Iris pigment epithelial cell (primary cell): Measurements from ENCODE around the gene FAIM2.

Source experiments
- DNase-seq: peaks from one replicate; pipeline ENCODE4 v3.0.0-alpha.2; 2011; ENCODE audit warnings: low read depth

The FAIM2 gene

DNA sequence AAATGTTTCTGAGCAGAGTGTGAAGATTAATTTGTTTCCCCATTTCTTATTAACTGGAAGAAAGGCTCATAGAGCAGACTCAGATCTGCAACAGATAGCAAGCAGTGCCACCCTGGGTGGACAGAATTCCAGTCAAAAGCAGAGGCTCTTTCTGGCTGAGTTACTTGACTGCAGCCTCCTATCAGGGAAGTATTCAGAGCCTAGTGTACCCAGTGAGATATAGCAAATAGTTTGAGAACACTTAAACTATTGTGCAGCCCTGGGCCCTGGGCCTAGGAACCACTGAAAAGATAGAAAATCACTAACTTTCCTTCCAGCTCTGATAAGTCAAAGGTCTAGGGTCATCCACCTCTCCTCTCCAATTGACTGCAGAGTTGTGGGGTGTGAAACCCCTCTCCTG is 35.6 kb upstream of the FAIM2 start:
- DNase-seq, result no peak

DNA sequence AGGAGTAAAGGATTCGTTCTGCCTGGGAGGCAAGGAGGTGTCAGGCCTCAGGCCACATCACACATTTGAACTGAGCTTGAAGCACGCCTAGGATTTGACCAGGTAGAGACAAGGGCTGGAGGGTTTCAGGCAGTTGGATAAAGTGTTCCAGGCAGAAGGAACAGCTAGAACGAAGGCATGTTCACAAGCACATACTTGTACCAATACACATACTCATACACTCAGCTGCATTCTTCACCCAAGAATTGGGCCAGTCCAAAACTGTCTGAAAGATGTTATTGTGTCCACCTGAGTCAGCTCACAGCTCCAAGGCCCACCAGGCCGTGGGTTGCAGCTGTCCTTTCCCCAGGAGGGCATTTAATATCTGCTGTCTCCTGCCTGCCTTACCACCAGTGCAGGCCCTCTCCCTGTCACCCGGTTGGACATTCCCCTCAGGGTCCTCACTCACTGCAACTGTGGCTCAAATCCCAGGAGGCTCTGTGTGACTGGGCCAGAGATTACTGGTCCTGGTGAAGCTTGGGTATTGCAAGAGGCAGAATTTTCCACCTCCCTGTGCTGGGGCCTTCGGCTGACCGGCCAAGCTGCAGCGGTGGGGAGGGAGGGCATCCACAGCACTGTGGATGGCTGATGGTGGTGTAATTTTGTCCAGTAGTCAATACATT is 34.1 kb upstream of the FAIM2 start:
- no peak for DNase-seq

DNA sequence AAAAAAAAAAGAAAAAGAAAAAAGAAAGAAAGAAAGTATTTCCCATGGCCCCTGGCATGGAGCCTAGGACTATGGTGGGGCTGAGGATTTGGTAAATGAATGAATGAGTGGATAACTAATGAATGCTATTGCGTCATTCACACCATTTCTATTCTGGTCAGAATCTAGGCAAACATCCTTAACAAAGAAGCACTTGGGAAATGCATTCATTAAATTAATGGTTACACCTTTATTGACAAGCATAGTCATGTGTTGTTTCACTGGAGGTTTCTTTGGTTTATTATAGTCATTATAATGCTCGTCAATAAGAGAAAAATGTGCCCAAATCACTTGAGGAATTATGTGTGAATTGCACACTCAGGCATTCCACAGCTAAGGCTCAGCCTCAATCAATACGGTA is 33.2 kb upstream of the FAIM2 start:
- no peak for DNase-seq

DNA sequence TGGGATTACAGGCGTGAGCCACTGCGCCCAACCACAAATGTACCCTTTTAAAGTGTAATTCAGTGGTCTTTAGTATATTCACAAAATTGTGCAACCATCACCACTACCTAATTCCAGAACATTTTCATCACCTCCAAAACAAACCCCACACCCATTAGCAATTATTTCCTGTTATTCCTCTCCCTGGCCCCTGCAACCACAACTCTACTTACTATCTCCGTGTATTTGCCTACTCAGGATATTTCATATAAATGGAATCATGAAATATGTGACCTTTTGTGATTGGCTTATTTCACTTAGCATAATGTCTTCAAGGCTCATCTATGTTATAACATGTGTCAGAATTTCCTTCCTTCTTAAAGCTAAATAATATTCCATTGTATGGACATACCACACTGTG is 30.8 kb upstream of the FAIM2 start:
- DNase-seq, result peak; percentile 68

DNA sequence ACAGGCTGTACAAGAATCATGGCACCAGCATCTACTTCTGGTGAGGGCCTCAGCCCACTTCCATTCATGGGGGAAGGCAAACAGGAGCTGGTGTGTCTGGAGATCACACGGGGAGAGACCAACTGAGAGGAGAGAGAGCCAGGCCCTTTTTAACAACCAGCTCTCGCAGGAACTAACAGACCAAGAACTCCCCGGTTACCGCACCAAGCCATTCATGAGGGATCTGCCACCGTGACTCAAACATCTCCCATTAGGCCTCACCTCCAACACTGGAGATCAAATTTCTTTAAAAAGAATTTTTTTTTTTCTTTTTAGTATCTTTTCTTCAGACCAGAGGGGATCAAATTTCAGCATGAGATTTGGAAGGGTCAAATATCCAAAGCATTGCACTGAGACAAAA is 30.1 kb upstream of the FAIM2 start:
- DNase-seq, result peak; percentile 85

DNA sequence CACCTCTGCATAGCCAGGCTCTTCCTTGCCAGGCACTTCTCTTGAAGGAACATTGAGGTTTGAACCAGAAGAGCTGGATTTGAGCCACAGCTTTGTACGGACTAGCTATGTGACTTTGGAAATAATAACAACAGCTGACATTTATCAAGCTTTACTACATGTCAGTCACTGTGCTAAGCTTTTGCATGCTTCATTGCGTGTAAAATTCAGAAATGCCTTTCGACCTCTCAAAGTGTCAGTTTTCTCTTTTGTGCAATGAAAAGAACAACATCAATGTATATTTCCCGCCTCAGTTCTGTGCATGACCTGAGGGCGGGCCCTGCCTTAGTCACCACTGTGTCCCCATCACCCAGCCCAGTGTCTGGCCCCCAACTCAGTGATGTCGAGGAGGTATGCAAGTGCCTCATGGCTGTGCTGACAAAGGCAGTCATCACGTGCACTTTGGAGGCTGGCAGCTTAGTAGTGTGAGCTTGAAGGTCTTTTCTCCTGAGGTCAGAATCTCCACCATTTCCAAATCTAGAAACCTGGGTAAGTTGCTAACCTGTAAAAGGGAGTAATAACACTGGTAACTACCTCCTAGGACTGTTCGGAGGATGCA is 28.9 kb upstream of the FAIM2 start:
- no peak for DNase-seq

DNA sequence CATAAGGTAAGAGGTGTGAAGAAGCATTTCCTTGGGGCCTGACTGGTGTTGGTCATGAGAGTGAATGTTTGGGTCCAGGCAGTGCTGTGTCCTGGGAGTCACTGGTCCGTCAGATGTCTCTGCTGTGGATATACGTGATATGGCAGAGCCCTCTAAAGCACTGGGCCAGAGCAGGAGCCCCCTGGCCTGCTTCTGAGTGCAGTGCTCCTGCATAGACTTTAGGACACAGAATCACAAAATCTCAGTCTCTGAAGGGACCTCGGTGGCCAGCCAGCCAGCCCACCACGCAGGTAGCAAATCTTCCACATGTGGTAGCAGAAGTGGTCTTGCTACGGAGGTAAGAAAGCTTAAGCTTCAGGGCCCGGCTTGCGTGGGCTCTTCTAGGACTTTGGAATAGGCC is 28.3 kb upstream of the FAIM2 start:
- no peak for DNase-seq

DNA sequence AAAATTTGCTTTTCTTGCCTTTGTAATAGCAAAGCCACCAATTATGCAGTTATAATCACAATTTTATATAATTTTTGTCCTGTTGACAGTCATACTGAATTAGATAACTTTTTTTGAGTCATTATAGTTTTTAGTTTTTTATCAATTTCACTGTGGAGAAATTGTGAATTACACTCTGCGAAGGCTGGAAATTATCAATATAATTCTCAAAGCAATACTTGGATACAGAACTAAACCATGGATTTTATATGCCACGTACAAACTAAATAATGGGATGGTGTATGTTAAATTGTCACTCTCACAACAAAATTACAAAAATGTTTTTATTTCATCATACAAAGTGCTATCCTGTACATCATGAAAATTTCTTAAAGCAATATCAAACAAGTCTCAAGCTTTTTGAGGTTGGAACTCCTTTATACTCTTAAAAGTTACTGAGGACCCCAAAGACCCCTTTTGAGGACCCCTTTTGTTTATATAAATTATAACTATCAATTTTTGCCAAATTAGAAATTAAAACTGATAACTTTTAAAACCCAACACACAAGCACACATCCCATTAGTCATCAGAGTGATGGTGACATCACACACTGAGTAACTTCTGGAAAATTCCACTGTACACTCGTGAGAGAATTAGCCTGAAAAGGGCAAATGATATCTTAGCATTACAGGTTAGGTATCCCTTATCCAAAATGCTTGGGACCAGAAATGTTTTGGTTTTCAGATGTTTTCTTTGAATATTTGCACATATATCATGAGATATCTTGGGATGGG is 27.0 kb upstream of the FAIM2 start:
- DNase-seq, result peak; percentile 83

DNA sequence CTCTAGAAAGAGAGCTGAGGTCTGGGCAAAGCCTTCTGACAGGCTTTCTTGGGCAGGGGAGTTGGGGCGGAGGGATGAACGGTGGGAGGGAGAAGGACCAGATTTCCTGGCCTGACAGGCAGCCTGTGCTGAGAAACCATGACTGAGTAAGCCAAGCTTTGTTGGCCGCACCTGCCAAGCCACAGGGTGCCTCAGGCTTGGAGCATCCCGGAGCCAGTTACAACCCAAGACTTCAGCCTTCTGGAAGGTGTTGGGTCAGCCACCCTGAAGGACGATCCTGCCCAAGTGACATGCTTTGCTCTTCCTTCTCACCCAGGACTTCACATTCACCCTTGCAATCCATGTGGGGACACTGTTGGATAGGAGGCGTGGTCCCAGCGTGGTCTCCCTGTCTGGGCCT is 25.9 kb upstream of the FAIM2 start:
- no peak for DNase-seq

DNA sequence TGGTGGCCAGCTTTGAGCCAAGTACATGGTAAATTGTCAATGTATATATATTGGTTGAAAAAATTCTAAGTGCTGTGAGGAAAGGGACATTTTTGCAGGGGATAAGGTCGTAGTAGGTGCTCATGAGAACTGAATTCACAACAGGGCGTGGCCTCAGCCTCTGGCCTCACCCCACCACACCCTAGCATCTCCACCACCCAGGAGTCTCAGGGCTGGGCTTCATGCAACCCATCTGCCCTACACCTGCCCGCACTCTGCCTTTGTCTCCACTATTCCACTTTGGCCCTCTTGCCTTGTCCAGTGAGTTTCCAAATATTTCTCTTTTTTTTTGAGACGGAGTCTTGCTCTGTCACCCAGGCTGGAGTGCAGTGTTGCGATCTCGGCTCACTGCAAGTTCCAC is 24.8 kb upstream of the FAIM2 start:
- no peak for DNase-seq

DNA sequence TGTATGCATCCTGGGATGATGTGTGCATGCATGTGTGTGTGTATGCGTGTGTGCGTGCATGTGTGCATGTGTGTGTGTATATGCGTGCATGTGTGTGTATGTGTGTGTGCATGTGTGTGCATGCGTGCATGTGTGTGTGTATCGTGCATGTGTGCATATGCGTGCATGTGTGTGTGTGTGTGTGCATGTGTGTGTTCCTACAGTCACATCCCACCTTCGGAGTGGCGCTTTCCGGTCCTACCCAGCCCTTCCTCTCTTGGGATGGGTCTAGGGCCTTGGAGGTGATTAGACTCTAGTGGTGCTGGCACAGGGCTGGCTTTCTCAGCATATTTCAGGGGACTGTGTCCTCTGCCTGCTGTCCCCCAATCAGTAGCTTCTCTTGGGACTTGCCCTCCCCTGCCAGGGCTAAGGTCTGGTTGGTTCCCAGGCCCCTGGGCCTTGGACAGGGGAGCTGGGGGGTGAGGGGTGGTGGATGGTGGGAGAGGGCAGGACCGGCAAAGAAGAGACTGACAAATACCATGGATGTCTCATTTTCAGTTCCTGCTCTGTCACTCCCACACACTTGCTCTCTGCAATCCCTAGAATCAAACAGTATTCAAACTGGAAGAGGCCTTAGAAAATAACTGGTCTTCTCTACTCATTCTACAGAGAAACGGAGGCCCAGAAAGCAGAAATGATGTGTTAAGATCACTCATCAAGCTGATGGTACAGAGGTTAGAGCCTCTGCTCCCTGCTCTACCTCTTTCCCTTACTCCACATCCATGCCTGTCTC is 21.9 kb upstream of the FAIM2 start:
- no peak for DNase-seq

DNA sequence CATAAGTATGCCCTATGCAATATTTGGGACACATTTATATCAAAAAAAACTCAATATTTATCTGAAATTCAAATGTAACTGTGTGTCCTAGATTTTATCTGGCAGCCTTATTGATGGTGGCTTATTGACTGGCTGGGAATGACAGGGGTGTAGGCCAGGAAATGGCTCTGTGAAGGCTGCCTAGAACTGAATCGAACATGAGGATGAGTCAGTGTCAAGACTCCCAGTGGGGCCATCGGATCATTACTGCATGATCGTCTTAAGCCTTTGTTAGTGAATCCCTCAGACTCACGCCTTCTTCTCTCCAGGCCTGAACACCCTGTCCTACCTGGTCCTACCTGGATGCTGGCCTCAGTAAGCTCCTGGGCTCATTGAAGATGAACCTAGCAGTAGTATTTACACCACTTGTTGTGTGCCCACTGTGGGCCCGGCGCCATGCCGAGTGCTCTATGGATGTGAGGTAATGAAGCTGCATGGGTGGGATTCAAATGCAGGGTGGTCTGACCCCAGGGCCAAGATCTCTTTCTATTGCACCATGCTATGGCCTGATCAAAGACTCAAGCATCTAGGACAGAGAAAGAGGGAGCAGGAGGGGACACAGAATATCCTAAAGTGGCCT is 21.0 kb upstream of the FAIM2 start:
- no peak for DNase-seq

DNA sequence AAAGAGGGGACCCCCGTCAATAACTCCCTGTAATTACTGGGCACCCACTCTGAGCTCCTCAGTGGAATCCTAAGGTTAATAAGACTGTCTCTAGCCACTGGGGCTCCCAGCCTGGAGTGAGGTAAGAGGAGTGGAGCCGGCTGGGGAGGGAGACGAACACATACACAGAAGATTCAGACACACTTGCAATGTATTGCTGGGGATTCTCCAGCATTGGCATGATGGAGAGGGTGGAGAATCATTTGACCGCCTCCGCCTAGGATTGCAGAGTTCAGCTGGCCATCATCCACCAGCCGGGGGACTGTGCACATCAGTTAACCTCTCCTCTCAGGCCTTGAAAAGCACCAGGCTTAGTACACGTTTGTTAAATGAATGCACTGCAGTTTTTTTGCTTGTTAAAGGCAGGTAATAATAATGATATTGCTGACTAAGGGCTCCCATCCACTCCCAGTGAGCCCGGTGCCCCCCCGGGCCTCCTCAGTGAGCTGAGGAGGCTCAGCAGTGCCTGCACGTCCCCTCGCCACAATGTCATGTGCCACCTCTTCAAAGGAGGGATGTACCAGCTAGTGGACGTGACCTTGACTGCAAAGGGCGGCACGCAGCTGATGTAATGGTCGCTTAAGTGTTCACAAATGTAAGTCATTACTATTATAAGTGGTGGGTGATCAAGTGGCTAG is 20.3 kb upstream of the FAIM2 start:
- DNase-seq, result no peak

DNA sequence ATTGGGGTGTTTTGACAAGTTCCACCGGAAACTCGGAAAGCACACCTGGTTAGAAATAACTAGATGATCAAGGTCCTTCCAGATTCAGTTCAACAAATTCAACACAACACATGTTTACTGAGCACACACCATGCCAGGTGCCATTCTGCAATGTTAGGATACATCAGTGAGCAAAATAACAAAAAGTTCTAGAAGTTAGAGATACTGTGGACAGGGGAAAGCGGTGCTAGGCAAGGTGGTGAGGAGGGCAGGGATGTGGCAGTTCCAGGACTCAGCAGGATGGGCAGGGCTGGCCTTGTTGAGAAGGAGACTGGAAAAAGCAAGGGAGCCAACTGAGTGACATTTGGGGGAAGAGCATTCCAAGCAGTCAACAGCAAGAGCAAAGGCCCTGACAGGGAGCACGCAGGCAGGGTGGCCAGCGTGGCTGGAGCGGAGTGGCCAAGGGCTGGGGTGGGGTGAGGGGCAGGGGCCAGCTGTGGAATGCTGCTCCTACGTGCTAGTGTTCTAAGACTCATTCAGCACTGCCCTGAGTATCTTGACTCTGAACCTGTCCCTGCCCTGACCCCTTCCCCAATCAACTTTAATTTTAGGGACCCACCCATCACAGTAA is 19.4 kb upstream of the FAIM2 start:
- DNase-seq, result no peak

DNA sequence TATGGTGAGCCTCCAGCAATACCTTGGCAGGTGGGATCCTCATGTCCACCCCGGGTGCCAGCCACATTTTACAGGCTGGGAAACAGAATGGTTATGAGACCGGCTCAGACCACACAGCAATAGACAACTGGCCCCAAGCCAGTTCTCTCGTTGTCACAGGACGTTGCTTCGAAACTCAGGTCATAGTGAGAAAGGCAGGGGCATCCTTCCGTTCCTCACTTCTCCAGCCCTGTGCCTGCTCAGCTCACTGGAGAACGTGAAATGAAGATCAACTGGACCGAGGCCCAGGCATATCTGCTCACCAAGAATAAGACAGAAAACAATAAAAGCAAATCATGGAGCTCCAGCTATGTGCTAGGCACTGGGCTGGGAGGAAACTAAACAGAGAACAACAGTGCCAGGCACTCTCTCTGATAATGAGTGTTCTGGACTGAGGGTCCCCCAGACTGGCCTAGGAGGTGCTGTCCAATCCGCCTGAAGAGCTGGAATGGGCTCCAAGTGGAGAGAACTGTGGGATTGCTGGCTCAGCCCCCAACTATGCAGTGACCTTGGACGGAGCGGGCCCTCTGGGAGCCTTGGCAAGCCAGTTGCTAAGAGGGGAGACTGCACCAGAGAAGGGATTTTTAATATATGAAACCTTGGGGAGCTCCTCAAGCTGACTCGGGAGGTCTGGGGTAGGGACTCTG is 18.8 kb upstream of the FAIM2 start:
- no peak for DNase-seq

DNA sequence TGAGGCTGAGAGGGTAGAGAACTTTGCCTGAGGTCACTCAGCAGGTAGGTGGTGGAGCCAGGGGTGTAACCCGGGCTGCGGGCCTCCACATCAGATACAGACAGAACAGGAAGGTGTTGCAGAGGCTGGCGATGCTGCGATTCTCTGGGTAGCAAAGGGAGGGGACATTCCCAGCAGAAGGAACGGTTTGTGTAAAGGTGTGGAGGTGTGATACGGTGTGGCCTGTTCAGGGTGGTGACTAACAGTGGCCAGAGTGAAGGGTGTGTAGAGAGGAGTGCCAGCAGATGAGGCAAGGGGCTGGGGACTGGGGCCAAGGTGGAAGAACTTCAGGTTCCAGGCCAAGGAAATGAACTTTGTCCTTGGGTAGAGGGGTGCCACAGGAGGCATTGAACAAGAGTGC is 18.2 kb upstream of the FAIM2 start:
- DNase-seq, result no peak

DNA sequence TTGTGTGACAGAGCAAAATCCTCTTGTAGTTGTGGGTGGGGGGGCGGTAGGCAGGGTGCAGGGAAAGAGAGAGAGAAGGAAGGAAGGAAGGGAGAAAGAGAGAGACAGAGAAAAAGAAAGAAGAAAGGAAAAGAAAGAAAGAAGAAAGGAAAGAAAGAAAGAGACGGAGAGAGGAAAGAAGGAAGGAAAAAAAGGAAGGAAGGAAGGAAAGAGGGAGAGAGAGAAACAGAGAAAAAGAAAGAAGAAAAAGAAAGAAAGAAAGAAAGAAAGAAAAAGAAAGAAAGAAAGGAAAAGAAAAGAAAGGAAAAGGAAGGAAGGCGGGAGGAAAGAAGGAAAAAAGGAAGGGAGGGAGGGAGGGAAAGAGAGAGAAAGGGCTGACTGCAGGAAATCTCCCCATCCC is 17.6 kb upstream of the FAIM2 start:
- DNase-seq, result no peak

DNA sequence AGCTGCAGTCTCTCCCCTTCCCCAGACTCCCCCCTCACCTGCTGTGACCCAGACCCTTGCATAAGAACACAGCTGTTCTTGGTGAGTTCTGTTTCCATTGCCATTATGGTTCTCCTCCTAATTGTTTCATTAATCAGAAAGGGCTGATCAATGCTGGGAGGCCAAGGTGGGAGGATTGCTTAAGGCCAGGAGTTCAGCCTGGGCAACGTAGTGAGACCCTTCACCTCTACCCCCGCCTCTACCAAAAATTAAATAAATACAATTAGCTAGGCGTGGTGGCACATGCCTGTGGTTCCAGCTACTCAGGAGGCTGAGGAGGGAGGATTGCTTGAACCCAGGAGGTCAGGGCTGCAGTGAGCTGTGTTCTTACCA is 17.2 kb upstream of the FAIM2 start:
- DNase-seq, result no peak

DNA sequence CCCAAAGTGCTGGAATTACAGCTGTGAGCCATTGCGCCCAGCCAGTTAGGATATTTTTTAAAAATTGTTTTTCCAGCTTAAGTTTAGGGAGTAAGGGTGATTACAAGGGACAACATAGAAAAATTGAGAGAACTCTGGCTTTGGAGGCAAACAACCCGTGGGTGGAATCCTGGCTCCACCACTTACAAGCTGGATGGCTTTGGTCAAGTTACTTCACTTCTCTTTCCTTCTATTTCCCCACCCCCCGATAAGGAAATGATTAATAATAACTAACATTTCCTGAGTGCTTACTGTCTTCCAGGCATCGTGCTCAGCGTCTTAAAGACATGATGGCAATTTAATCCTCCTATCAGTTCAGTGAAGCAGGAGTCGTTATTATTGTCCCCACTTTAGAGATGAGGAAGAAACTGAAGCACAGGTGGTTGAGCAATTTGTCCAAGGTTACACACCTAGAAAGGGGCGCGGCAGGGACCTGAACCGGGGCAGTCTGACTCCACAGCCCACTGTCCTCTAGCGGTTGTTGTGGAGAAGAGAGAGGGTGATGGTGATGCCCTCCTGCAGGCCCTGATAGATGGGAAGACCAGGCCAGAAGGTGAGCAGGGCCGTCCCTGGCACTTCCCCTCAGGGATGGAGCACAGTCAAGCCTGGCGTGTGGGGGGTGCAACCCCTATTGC is 16.7 kb upstream of the FAIM2 start:
- peak; percentile 83 for DNase-seq

DNA sequence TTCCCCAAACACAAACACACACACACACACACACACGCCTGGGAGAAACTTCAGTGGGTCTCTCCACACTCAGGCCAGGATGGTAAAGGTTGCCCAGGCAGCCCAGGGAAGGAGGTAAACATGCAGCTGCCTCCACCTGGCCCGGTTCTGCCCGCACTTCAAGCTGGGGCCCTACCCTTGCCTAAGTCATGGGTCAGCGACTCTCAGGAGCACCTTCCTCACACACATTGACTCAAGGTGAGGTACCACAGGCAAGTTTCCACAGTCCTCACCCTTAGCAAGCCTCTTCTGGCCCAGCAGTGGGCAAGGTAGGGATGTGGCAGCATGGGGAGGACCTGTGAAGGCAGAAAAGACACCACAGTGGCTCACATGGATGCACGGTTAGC is 14.1 kb upstream of the FAIM2 start:
- DNase-seq, result no peak
